ENCODE data around the gene KIF25.

DNA sequence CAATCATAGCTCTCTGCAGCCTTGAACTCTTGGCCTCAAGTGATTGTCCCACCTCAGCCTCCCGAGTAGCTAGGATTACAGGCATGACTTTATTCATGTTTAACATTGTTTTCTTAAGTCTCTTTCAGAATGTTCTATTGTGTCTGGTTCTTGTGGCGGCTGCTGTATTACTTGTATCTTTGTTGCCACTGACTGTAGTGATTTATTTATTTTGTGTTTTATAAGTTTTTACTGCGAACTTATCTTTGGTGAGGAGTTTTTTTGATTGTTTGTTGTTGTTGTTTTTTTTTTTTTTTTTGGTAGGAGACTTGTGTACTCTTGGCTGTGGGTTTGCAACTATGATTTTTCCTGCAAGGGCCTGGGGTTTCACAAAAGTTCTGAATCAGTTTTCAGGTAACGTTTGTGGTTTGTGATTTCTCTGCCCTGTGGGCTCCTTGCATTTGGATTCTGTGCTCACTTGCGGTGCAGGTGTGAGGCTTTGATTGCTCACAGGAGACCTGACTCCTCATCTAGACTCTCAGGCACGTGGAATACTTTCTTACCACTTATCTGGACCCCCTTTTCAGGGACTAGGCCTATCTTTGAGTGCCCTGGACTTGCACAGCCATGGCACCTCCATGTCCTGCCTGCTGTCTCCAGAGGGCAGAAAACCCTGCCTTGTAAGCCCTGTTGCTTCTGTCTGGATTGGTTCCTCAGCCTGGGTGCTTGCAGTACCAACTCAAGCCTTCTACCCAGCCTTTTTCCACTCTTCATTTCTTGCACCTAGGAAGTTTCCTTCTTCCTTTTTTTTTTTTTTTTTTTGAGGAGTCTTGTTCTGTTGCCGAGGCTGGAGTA, 25.2 kb downstream of the KIF25 start:
- TF ChIP-seq, protein P1, sequence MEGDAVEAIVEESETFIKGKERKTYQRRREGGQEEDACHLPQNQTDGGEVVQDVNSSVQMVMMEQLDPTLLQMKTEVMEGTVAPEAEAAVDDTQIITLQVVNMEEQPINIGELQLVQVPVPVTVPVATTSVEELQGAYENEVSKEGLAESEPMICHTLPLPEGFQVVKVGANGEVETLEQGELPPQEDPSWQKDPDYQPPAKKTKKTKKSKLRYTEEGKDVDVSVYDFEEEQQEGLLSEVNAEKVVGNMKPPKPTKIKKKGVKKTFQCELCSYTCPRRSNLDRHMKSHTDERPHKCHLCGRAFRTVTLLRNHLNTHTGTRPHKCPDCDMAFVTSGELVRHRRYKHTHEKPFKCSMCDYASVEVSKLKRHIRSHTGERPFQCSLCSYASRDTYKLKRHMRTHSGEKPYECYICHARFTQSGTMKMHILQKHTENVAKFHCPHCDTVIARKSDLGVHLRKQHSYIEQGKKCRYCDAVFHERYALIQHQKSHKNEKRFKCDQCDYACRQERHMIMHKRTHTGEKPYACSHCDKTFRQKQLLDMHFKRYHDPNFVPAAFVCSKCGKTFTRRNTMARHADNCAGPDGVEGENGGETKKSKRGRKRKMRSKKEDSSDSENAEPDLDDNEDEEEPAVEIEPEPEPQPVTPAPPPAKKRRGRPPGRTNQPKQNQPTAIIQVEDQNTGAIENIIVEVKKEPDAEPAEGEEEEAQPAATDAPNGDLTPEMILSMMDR (IDR thresholded peaks at IDR 0.05; ENCODE audit: insufficient read depth, low read length, poor library complexity, severe bottlenecking): no peak
- no peak for TF ChIP-seq EZH2phosphoT487 (conservative IDR thresholded peaks at IDR 0.05; ENCODE audit: low read length)

Measured in SU-DHL-6 (cell line).